ENCODE measurements around the gene BACH2.
A peak's percentile ranks its signal among the peaks of the same experiment; 100 is the strongest.

GRCh38 chr6:90216072-90216977, 80.3 kb downstream of the BACH2 start:
- no peak for TF ChIP-seq TAF1 (IDR thresholded peaks at IDR 0.05; ENCODE audit: borderline replicate concordance, insufficient read depth, low read length)
- peak; percentile 33; the same call in 1 of the 2 replicates for TF ChIP-seq POLR2AphosphoS5 (IDR thresholded peaks at IDR 0.05; ENCODE audit: low read depth, low read length)

Measured in PFSK-1 (cell line).